HepG2 (cell line): ENCODE data around the gene TBXAS1. TPM values are rescaled to one million over a fixed set of nuclear protein-coding genes. Genes with fewer than 3 reads are reported as not detected.

ENCODE experiments used
- ATAC-seq: fragments of 200-7000 bp; cut with Tn5 transposase; 3 replicates; pipeline ENCODE4 v1.9.1; 2020; ENCODE audit warnings: mild to moderate bottlenecking, moderate library complexity
- BruUV-seq: library from RNA; stranded (reverse); fragments of 400-500 nt; replicated peaks from 2 replicates; lab custom pipeline; 2021; lab: Mats Ljungman, UMichigan
- CTCF ChIA-PET: fragments of 300-600 bp; formaldehyde crosslinking; extraction: SDS; loops from one replicate; lab custom pipeline; 2021; ENCODE audit warnings: low total read pairs, inconsistent platforms, low intra/inter-chr PET ratio; lab: Yijun Ruan, JAX
- POLR2A ChIA-PET: fragments of 350-600 bp; sonication (Branson Sonifier 250); formaldehyde crosslinking; loops from one replicate; lab custom pipeline; 2020; ENCODE audit warnings: antibody characterized with exemption, inconsistent platforms; lab: Yijun Ruan, JAX
- DNase-seq: peaks from one replicate; pipeline ENCODE4 v3.0.0-alpha.2; 2015; ENCODE audit warnings: low spot score
- FAIRE-seq: peaks from 3 replicates; lab custom pipeline; 2011; peaks lifted over from hg19 to GRCh38; lab: Jason Lieb, UNC
- H2AFZ ChIP-seq: one replicate; pipeline ENCODE4 v1.6.1; 2011; ENCODE audit warnings: low read length, inconsistent platforms
- H3K27ac ChIP-seq: fragments of 300-600 bp; 3 replicates; pipeline ENCODE4 v1.8.0; 2011; ENCODE audit warnings: mixed run types, mild to moderate bottlenecking, mixed read lengths, low read length, inconsistent platforms; ENCODE audit not compliant: insufficient read depth; ENCODE audit errors: extremely low read length
- H3K27me3 ChIP-seq, 2 experiments: fragments of 200-600 bp in 1 of 2; 2 replicates in 1 of 2; 3 replicates in 1 of 2; pipeline versions ENCODE4 v1.6.0 to v1.8.0; 2011; ENCODE audit warnings: low read length in 2 of 2, mild to moderate bottlenecking in 2 of 2, moderate library complexity in 2 of 2, inconsistent platforms in 1 of 2; ENCODE audit not compliant: insufficient read depth in 2 of 2, control insufficient read depth in 1 of 2
- H3K36me3 ChIP-seq, 2 experiments: fragments of 200-600 bp in 1 of 2; replicated peaks in 1 of 2; 2 replicates in 1 of 2; 3 replicates in 1 of 2; pipeline versions ENCODE4 v1.5.1 to v1.8.0; 2011; ENCODE audit warnings: low read length in 2 of 2, inconsistent platforms in 1 of 2; ENCODE audit not compliant: insufficient read depth in 2 of 2, control insufficient read depth in 1 of 2
- H3K4me1 ChIP-seq: 2 replicates; pipeline ENCODE4 v1.5.1; 2012; ENCODE audit warnings: low read length, inconsistent platforms; ENCODE audit not compliant: insufficient read depth
- H3K4me2 ChIP-seq: 2 replicates; pipeline ENCODE4 v1.6.0; 2011; ENCODE audit warnings: low read depth, low read length, inconsistent platforms
- H3K4me3 ChIP-seq, 3 experiments: fragments of 200-600 bp in 1 of 3; sonication (generic), shearing (Covaris generic) in 1 of 3; replicated peaks in 1 of 3; 2 replicates each; pipeline ENCODE4 v1.5.1; 2011 to 2016; ENCODE audit warnings: low read length in 3 of 3, inconsistent platforms in 2 of 3, low read depth in 2 of 3, mild to moderate bottlenecking in 2 of 3, control low read depth in 1 of 3, mixed read lengths in 1 of 3; ENCODE audit not compliant: insufficient read depth in 1 of 3
- H3K79me2 ChIP-seq: one replicate; pipeline ENCODE4 v1.6.1; 2011; ENCODE audit warnings: low read length, inconsistent platforms; ENCODE audit not compliant: insufficient read depth
- H3K9ac ChIP-seq: 2 replicates; pipeline ENCODE4 v1.6.0; 2011; ENCODE audit warnings: mild to moderate bottlenecking, low read depth, low read length, inconsistent platforms; ENCODE audit not compliant: insufficient read depth
- H3K9me3 ChIP-seq: 2 replicates; pipeline ENCODE4 v1.5.1; 2012; ENCODE audit warnings: mild to moderate bottlenecking, low read length
- H4K20me1 ChIP-seq: 2 replicates; pipeline ENCODE4 v1.6.0; 2011; ENCODE audit warnings: inconsistent platforms, mild to moderate bottlenecking, low read length, moderate library complexity; ENCODE audit not compliant: insufficient read depth
- ESRRA ChIP-seq: sonication (generic); formaldehyde crosslinking; IDR thresholded peaks from 2 replicates; pipeline ENCODE4 v1.5.1; 2020; ENCODE audit warnings: mild to moderate bottlenecking, low read depth, missing genetic modification reagents
- GRHL1 ChIP-seq: sonication (generic); formaldehyde crosslinking; conservative IDR thresholded peaks from 2 replicates; pipeline ENCODE4 v1.8.0; 2022; ENCODE audit warnings: missing genetic modification reagents
- KDM5A ChIP-seq: fragments of 200-600 bp; sonication (generic); IDR thresholded peaks from 2 replicates; pipeline ENCODE4 v1.7.0; 2018; ENCODE audit warnings: antibody characterized with exemption, mild to moderate bottlenecking, low read length, borderline replicate concordance
- KDM6A ChIP-seq: IDR thresholded peaks from 2 replicates; pipeline ENCODE4 v1.6.1; 2016; ENCODE audit warnings: low read depth
- KLF6 ChIP-seq: IDR thresholded peaks from 2 replicates; pipeline ENCODE4 v1.8.0; 2016; ENCODE audit warnings: missing biosample characterization, missing genetic modification reagents
- MYNN ChIP-seq: sonication (generic); formaldehyde crosslinking; IDR thresholded peaks from 2 replicates; pipeline ENCODE4 v1.4.0; 2020; ENCODE audit warnings: mild to moderate bottlenecking, low read depth, missing genetic modification reagents
- PTBP1 ChIP-seq: fragments of 200-400 bp; formaldehyde crosslinking; IDR thresholded peaks from 2 replicates; pipeline ENCODE4 v1.6.1; 2018; ENCODE audit warnings: low read length, low read depth; ENCODE audit not compliant: poor library complexity, severe bottlenecking
- TP53 ChIP-seq: sonication (generic); formaldehyde crosslinking; conservative IDR thresholded peaks from 2 replicates; pipeline ENCODE4 v1.4.0; 2020; ENCODE audit warnings: missing genetic modification reagents
- ZKSCAN5 ChIP-seq: sonication (generic); formaldehyde crosslinking; IDR thresholded peaks from 2 replicates; pipeline ENCODE4 v1.5.1; 2020; ENCODE audit warnings: mild to moderate bottlenecking, missing genetic modification reagents
- ZNF292 ChIP-seq: sonication (generic); formaldehyde crosslinking; IDR thresholded peaks from 2 replicates; pipeline ENCODE4 v1.8.1; 2022; ENCODE audit warnings: mild to moderate bottlenecking, low read depth, missing genetic modification reagents, borderline replicate concordance
- ZNF3 ChIP-seq: IDR thresholded peaks from 2 replicates; pipeline ENCODE4 v1.7.0; 2017; ENCODE audit warnings: inconsistent platforms
- ZNF333 ChIP-seq: sonication (generic); formaldehyde crosslinking; IDR thresholded peaks from 2 replicates; pipeline ENCODE4 v1.4.0; 2020; ENCODE audit warnings: mild to moderate bottlenecking, missing genetic modification reagents, borderline replicate concordance
- ZNF432 ChIP-seq: sonication (generic); formaldehyde crosslinking; IDR thresholded peaks from 2 replicates; pipeline ENCODE4 v1.5.0; 2020; ENCODE audit warnings: missing genetic modification reagents, mild to moderate bottlenecking, borderline replicate concordance
- ZNF451 ChIP-seq: sonication (generic); formaldehyde crosslinking; IDR thresholded peaks from 2 replicates; pipeline ENCODE4 v1.5.0; 2020; ENCODE audit warnings: mild to moderate bottlenecking, missing genetic modification reagents
- ZNF737 ChIP-seq: sonication (generic); formaldehyde crosslinking; IDR thresholded peaks from 2 replicates; pipeline ENCODE4 v1.5.0; 2020; ENCODE audit warnings: missing genetic modification reagents, mild to moderate bottlenecking, borderline replicate concordance
- ZNF772 ChIP-seq: sonication (generic); formaldehyde crosslinking; IDR thresholded peaks from 2 replicates; pipeline ENCODE4 v1.5.0; 2020; ENCODE audit warnings: mild to moderate bottlenecking, missing genetic modification reagents
- ZNF780A ChIP-seq: sonication (generic); formaldehyde crosslinking; IDR thresholded peaks from 2 replicates; pipeline ENCODE4 v1.8.0; 2022; ENCODE audit warnings: mild to moderate bottlenecking, missing genetic modification reagents, moderate library complexity
- ZSCAN9 ChIP-seq: IDR thresholded peaks from 2 replicates; pipeline ENCODE4 v1.6.1; 2016; ENCODE audit warnings: borderline replicate concordance
- WGBS: methylation state at CpG from one replicate; pipeline ENCODE4 v1.1.6; 2017; ENCODE audit warnings: low lambda C conversion rate; 5-methylcytosine and 5-hydroxymethylcytosine counted together
- in situ Hi-C: cut with HindIII; loops from 2 replicates; pipeline ENCODE4 v1.10.0; 2017; ENCODE audit warnings: low pct_unique_long_range_greater_than_20kb; ENCODE audit not compliant: extremely low pct_ligation_motif_present
- intact Hi-C: fragments of 100-400 bp; cut with micrococcal nuclease; formaldehyde crosslinking; loops from one replicate; pipeline ENCODE4 v1.10.0; 2022; ENCODE audit not compliant: unreplicated experiment
- polyA plus RNA-seq, 8 experiments: library from polyadenylated mRNA; depleted of rRNA in 3 of 8; stranded (reverse) in 7 of 8; unstranded in 1 of 8; fragments of >200 nt; fragmentation: Illumina TruSeq in 4 of 8; extraction: Trizol in 4 of 8; gene quantifications; 2 replicates each; pipeline versions ENCODE4 v1.2.1 to v1.2.3, GENCODE V29; 2011 to 2016; ENCODE audit warnings: low read depth in 4 of 8, missing spikeins in 1 of 8, mixed read lengths in 1 of 8; ENCODE audit not compliant: insufficient read depth in 1 of 8
- total RNA-seq, 5 experiments: library from RNA; depleted of rRNA; stranded (reverse); fragments of >200 nt; fragmentation: Illumina TruSeq; extraction: Trizol; gene quantifications; 2 replicates each; pipeline ENCODE4 v1.2.3, GENCODE V29; 2016; ENCODE audit warnings: low read depth in 1 of 5
- TF ChIP-seq, protein P1 (sequence below), 2 experiments: IDR thresholded peaks; 2 replicates each; pipeline ENCODE4 v1.6.1; 2011 to 2012; ENCODE audit warnings: low read length in 2 of 2, borderline replicate concordance in 1 of 2, low read depth in 1 of 2, mild to moderate bottlenecking in 1 of 2, moderate library complexity in 1 of 2
- TF ChIP-seq, protein P2 (sequence below): sonication (generic); formaldehyde crosslinking; IDR thresholded peaks from 2 replicates; pipeline ENCODE4 v1.5.0; 2020; ENCODE audit warnings: mild to moderate bottlenecking, low read depth, missing genetic modification reagents, borderline replicate concordance

Gene TBXAS1
- total and polyA plus RNA-seq, 2 of the 13 experiments (the other 11 are each of a cell fraction or from before 2014, with no cell fraction given), result 4.0 to 4.9 TPM

GRCh38 chr7:140053812-140054539 lies 224.9 kb downstream of the TBXAS1 start:
- no peak overlapping the region for H2AFZ ChIP-seq
- no peak for DNase-seq
- H3K9me3 ChIP-seq, result no peaks in the 10 kb centered on the region
- ChIA-PET CTCF (no interaction called here), POLR2A (no interaction called here)
- ATAC-seq, result no peak
- in situ Hi-C loops, result no loop called here
- no peak overlapping the region for H3K9ac ChIP-seq
- H3K4me1 ChIP-seq, result peaks cover 36% of the 10 kb centered on the region
- H3K4me2 ChIP-seq, result no peak overlapping the region
- H3K27me3 ChIP-seq, result no peaks in the 10 kb centered on the region
- no peak overlapping the region for H3K4me3 ChIP-seq
- intact Hi-C loops, result no loop called here
- WGBS, result 83% methylated on average over 3 of the region's 3 CpGs
- H3K36me3 ChIP-seq, result peaks cover 5 to 21% of the 10 kb centered on the region in 2 experiments
- no peak for FAIRE-seq
- TF ChIP-seq PTBP1 (no peak), ZNF780A (CRISPR knock-in tag) (no peak), KLF6 (CRISPR knock-in tag) (no peak), ZNF737 (no peak), ZNF772 (CRISPR knock-in tag) (no peak), ZNF333 (CRISPR knock-in tag) (no peak), ZNF432 (CRISPR knock-in tag) (no peak), ZNF451 (CRISPR knock-in tag) (no peak), ZNF3 (CRISPR knock-in tag) (no peak), TP53 (CRISPR knock-in tag) (no peak), ZSCAN9 (no peak), ZKSCAN5 (CRISPR knock-in tag) (no peak), ESRRA (no peak), KDM5A (no peak), GRHL1 (no peak), KDM6A (CRISPR knock-in tag) (no peak), ZNF292 (CRISPR knock-in tag) (no peak), MYNN (CRISPR knock-in tag) (no peak)
- TF ChIP-seq, protein P1, sequence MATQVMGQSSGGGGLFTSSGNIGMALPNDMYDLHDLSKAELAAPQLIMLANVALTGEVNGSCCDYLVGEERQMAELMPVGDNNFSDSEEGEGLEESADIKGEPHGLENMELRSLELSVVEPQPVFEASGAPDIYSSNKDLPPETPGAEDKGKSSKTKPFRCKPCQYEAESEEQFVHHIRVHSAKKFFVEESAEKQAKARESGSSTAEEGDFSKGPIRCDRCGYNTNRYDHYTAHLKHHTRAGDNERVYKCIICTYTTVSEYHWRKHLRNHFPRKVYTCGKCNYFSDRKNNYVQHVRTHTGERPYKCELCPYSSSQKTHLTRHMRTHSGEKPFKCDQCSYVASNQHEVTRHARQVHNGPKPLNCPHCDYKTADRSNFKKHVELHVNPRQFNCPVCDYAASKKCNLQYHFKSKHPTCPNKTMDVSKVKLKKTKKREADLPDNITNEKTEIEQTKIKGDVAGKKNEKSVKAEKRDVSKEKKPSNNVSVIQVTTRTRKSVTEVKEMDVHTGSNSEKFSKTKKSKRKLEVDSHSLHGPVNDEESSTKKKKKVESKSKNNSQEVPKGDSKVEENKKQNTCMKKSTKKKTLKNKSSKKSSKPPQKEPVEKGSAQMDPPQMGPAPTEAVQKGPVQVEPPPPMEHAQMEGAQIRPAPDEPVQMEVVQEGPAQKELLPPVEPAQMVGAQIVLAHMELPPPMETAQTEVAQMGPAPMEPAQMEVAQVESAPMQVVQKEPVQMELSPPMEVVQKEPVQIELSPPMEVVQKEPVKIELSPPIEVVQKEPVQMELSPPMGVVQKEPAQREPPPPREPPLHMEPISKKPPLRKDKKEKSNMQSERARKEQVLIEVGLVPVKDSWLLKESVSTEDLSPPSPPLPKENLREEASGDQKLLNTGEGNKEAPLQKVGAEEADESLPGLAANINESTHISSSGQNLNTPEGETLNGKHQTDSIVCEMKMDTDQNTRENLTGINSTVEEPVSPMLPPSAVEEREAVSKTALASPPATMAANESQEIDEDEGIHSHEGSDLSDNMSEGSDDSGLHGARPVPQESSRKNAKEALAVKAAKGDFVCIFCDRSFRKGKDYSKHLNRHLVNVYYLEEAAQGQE (IDR thresholded peaks at IDR 0.05; ENCODE audit: borderline replicate concordance in 1 of 2, low read depth in 1 of 2, low read length in 2 of 2), result no peak
- TF ChIP-seq, protein P2, sequence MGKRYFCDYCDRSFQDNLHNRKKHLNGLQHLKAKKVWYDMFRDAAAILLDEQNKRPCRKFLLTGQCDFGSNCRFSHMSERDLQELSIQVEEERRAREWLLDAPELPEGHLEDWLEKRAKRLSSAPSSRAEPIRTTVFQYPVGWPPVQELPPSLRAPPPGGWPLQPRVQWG, result no peak
- H3K27ac ChIP-seq, result no peak overlapping the region
- no TSS peak for BruUV-seq
- no peaks in the 10 kb centered on the region for H3K79me2 ChIP-seq
- no peaks in the 10 kb centered on the region for H4K20me1 ChIP-seq
